GM12874 (cell line): ENCODE results near the gene TMA7.

ENCODE experiments used
- CTCF ChIP-seq: IDR thresholded peaks from 2 replicates; pipeline ENCODE4 v1.5.1; 2011; ENCODE audit warnings: low read depth, mild to moderate bottlenecking, control low read depth, low read length, moderate library complexity; ENCODE audit not compliant: insufficient read depth

The TMA7 gene

DNA sequence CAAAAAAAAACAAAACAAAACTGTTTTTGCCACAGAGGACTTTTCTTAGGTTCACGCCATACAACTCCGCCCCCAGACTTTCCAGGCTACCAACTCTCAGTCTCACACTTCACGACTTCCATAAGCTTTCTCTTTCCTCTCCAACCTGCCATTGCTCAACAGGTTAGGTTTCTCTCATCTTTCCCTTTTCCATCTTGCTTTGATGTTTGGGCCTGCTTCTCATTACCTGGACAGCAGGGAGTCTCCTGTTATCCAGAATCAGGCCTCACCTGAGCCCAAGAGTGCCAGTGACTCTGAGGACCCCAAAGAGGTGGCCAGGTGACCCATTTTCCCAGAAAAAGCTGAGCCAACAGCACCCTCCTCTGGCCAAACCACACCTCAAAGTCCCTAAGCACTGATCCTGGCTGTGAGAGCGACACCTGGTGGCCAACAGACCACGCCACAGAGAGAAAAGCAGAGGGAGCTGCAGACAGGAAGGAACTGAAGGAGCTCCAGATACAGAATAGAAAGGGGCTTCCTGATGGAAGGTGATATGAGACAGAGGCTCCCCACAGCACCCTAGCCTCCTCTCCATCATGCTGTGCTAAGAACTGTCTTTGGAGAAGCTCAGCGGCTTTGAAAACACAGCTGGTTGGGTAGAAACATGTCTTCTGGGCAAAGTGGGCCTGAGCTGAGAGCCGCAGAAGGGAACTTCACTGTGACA is 4.1 kb upstream of the TMA7 start:
- peak; percentile 98 for TF ChIP-seq CTCF

DNA sequence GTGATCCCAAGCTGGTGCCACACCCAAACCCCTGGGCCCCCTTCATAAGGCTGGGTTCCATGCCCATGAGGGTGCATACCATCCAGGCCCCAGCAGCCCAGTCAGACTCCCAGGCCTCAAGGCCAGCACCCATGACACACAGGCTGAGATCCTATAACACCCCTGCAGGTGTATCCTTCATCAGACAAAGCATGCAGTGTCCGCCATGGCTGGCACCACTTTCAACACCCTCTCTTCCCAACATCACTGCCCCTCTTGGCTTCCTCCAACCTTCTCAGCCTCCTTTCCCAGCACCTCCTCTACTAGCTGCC is 3.6 kb upstream of the TMA7 start:
- TF ChIP-seq CTCF = no peak

DNA sequence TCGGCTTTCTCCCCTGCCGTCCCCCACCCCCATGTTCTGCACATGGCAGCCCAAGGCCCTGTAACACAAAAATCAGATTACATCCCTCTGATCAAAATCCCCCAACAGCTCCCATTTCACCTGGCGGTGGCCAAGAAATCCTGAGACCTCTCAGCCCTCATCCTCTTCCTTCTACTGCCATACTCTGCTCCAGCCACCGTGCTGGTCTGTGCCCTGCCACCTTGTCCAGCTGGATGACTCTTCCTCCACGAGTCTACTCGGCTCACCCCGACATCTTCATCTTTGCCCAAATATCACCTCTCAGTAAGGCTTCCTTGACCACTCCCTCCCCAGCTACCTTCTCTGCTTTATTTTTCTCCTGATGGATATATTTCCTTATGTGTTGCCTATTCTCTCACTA is 3.2 kb upstream of the TMA7 start:
- TF ChIP-seq CTCF = no peak

DNA sequence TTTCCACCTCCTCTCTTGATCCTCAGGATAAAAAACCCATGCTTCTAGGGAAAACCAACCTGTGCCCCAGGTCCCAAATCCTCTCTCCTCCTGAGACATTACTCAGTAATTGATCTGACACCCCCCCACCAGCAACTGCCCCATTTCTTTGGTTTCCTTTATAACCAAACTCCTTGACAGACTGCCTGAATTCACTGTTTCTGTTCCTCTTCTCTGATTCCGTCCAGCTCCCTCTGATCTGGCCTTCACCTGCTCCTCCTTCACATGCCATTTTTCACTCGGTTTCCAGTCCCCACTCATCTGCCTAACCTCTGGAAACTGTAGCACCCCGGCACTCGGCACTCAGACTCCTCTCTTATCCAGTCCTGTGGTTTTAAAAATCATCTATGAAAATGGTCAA is 2.2 kb upstream of the TMA7 start:
- no peak for TF ChIP-seq CTCF

DNA sequence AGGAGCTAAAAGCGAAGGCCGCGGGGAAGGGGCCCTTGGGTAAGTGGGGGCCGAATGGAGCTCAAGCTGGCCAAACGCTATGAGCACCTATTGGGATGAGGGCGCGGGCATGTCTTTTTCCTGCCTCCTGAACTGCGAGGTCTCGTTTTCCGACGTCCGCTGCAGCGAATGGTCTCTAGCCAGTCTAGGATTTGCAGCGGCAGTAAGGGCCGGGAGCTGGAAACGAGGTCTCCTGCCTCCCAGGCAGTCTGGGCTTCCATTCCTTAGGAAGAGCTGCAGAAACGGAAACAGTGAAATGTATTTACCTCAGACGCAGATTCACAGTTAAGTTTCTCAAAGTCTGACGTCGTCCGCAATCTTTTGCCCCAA is 517 bp downstream of the TMA7 start:
- no peak for TF ChIP-seq CTCF

GRCh38 chr3:48441940-48442339 is 1.9 kb downstream of the TMA7 start:
- TF ChIP-seq CTCF = no peak

- no peak for TF ChIP-seq CTCF
Observed at GRCh38 chr3:48445277-48445882, 5.3 kb downstream of the TMA7 start.
